SK-N-SH treated with all-trans-retinoic acid at 6 μM for 48 hours (cell line): ENCODE data around the gene GVQW3.

ENCODE experiments used
- ATAC-seq: fragments of 200-7000 bp; cut with Tn5 transposase; 3 replicates; pipeline ENCODE4 v1.9.1; 2020; ENCODE audit warnings: mild to moderate bottlenecking, moderate library complexity
- BACH2 ChIP-seq: fragments of 250-450 bp; sonication (Bioruptor Pico); IDR thresholded peaks from 2 replicates; pipeline ENCODE4 v1.9.0; 2021; ENCODE audit warnings: mild to moderate bottlenecking, borderline replicate concordance
- CSDC2 ChIP-seq: fragments of 250-450 bp; sonication (Bioruptor Pico); IDR thresholded peaks from 2 replicates; pipeline ENCODE4 v1.5.0; 2020; ENCODE audit warnings: mild to moderate bottlenecking, moderate library complexity
- CSRNP3 ChIP-seq: fragments of 250-450 bp; sonication (Bioruptor Pico); IDR thresholded peaks from 2 replicates; pipeline ENCODE4 v1.5.1; 2021; ENCODE audit warnings: mild to moderate bottlenecking, moderate library complexity
- ESRRG ChIP-seq: fragments of 250-450 bp; sonication (Bioruptor Pico); IDR thresholded peaks from 2 replicates; pipeline ENCODE4 v1.6.1; 2021; ENCODE audit warnings: mild to moderate bottlenecking
- GLIS3 ChIP-seq: fragments of 250-450 bp; sonication (Bioruptor Pico); IDR thresholded peaks from 2 replicates; pipeline ENCODE4 v1.5.0; 2020; ENCODE audit warnings: mild to moderate bottlenecking, moderate library complexity
- ISL1 ChIP-seq: fragments of 250-450 bp; sonication (Bioruptor Pico); IDR thresholded peaks from 2 replicates; pipeline ENCODE4 v2.1.2; 2022; ENCODE audit warnings: mild to moderate bottlenecking, moderate library complexity
- OSR1 ChIP-seq: fragments of 250-450 bp; sonication (Bioruptor Pico); IDR thresholded peaks from 2 replicates; pipeline ENCODE4 v1.8.0; 2022; ENCODE audit warnings: moderate library complexity, mild to moderate bottlenecking, inconsistent platforms
- POU6F1 ChIP-seq: fragments of 250-450 bp; sonication (Bioruptor Pico); IDR thresholded peaks from 2 replicates; pipeline ENCODE4 v1.8.0; 2021; ENCODE audit warnings: low read depth, mild to moderate bottlenecking, moderate library complexity, borderline replicate concordance
- PPARA ChIP-seq: fragments of 250-450 bp; sonication (Bioruptor Pico); IDR thresholded peaks from 2 replicates; pipeline ENCODE4 v1.5.0; 2020; ENCODE audit warnings: mild to moderate bottlenecking, borderline replicate concordance
- RARB ChIP-seq: fragments of 250-450 bp; sonication (Bioruptor Pico); IDR thresholded peaks from 2 replicates; pipeline ENCODE4 v1.8.0; 2021; ENCODE audit warnings: mild to moderate bottlenecking, moderate library complexity
- SNAI2 ChIP-seq: fragments of 250-450 bp; sonication (Bioruptor Pico); IDR thresholded peaks from 2 replicates; pipeline ENCODE4 v1.5.0; 2020; ENCODE audit warnings: mild to moderate bottlenecking, moderate library complexity
- TCF4 ChIP-seq: fragments of 250-450 bp; sonication (Bioruptor Pico); IDR thresholded peaks from 2 replicates; pipeline ENCODE4 v1.8.0; 2021; ENCODE audit warnings: mild to moderate bottlenecking, moderate library complexity, borderline replicate concordance
- TOX ChIP-seq: fragments of 250-450 bp; sonication (Bioruptor Pico); IDR thresholded peaks from 2 replicates; pipeline ENCODE4 v1.8.0; 2021; ENCODE audit warnings: mild to moderate bottlenecking, moderate library complexity, borderline replicate concordance
- TSHZ2 ChIP-seq: fragments of 250-450 bp; sonication (Bioruptor Pico); IDR thresholded peaks from 2 replicates; pipeline ENCODE4 v1.5.0; 2020; ENCODE audit warnings: mild to moderate bottlenecking, moderate library complexity
- ZC3H10 ChIP-seq: fragments of 250-450 bp; sonication (Bioruptor Pico); IDR thresholded peaks from 2 replicates; pipeline ENCODE4 v1.5.1; 2021; ENCODE audit warnings: mild to moderate bottlenecking, moderate library complexity
- ZFP3 ChIP-seq: fragments of 250-450 bp; sonication (Bioruptor Pico); IDR thresholded peaks from 2 replicates; pipeline ENCODE4 v1.5.0; 2020; ENCODE audit warnings: mild to moderate bottlenecking, moderate library complexity
- ZFP30 ChIP-seq: fragments of 450-650 bp; formaldehyde crosslinking; IDR thresholded peaks from 2 replicates; pipeline ENCODE4 v1.5.0; 2022; ENCODE audit warnings: mild to moderate bottlenecking, moderate library complexity
- ZNF565 ChIP-seq: fragments of 450-650 bp; formaldehyde crosslinking; conservative IDR thresholded peaks from 2 replicates; pipeline ENCODE4 v1.5.0; 2020; ENCODE audit warnings: low read depth, mild to moderate bottlenecking, moderate library complexity
- ZNF70 ChIP-seq: fragments of 450-650 bp; formaldehyde crosslinking; IDR thresholded peaks from 2 replicates; pipeline ENCODE4 v1.5.0; 2020; ENCODE audit warnings: mild to moderate bottlenecking, moderate library complexity
- ZNF8 ChIP-seq: fragments of 450-650 bp; formaldehyde crosslinking; IDR thresholded peaks from 2 replicates; pipeline ENCODE4 v1.5.0; 2020; ENCODE audit warnings: mild to moderate bottlenecking, moderate library complexity
- TF ChIP-seq, protein P1 (sequence below): fragments of 250-450 bp; sonication (Bioruptor Pico); IDR thresholded peaks from 2 replicates; pipeline ENCODE4 v1.5.1; 2020; ENCODE audit warnings: low read depth, mild to moderate bottlenecking, moderate library complexity

Gene GVQW3

DNA sequence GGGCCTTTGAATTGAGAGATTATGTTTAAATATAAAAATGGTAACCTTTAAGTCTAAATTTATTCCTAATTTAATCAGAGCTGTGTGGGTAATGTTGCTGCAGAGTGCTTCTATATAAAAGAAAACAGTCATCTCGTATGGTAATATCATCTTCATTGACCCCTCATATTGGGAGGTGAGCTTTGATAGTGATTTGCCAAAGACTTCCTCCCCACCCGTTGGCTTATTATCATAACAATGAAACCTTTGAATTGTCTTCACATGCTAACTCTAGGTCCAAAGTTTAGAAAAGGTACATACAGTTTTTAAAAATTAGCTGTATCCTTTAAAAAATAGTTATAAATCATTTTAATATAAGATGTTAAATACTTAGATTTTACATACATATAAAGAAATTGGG is 67.4 kb downstream of the GVQW3 start:
- TF ChIP-seq ZNF70 (CRISPR knock-in tag) (no peak), OSR1 (no peak), BACH2 (no peak), RARB (CRISPR knock-in tag) (no peak), TOX (CRISPR knock-in tag) (no peak), CSDC2 (CRISPR knock-in tag) (no peak), POU6F1 (CRISPR knock-in tag) (no peak), ZNF8 (CRISPR knock-in tag) (no peak), TSHZ2 (CRISPR knock-in tag) (no peak), ZC3H10 (CRISPR knock-in tag) (no peak), CSRNP3 (no peak), ESRRG (no peak), ISL1 (no peak), ZNF565 (CRISPR knock-in tag) (no peak), PPARA (CRISPR knock-in tag) (no peak), SNAI2 (CRISPR knock-in tag) (no peak), ZFP30 (CRISPR knock-in tag) (no peak)
- TF ChIP-seq, protein P1, sequence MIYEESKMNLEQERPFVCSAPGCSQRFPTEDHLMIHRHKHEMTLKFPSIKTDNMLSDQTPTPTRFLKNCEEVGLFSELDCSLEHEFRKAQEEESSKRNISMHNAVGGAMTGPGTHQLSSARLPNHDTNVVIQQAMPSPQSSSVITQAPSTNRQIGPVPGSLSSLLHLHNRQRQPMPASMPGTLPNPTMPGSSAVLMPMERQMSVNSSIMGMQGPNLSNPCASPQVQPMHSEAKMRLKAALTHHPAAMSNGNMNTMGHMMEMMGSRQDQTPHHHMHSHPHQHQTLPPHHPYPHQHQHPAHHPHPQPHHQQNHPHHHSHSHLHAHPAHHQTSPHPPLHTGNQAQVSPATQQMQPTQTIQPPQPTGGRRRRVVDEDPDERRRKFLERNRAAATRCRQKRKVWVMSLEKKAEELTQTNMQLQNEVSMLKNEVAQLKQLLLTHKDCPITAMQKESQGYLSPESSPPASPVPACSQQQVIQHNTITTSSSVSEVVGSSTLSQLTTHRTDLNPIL (CRISPR knock-in tag) = no peak
- no peak for ATAC-seq

DNA sequence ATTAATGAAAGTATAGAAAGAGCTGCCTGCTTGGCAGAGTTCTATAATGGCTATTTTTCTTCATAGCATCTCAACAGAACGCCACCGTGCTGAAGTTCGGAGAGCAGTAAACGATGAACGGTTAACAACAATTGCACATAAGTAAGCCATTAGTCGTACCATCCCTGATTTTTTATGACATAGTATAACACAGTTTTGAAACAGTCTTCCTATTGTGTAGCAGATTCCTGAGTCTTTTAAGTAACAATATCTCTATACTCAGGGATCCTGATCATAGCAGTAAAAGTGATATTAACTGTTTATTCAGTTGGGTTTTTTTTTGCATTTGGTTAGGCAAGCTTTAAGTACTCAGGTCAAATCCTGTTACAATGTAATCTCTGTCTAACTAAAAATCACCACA is 72.1 kb downstream of the GVQW3 start:
- no peak for ATAC-seq
- no peak for TF ChIP-seq ZNF70 (CRISPR knock-in tag)
- TF ChIP-seq, protein P1 (CRISPR knock-in tag) = no peak
- TF ChIP-seq ISL1 = no peak
- no peak for TF ChIP-seq CSRNP3
- no peak for TF ChIP-seq POU6F1 (CRISPR knock-in tag)
- TF ChIP-seq RARB (CRISPR knock-in tag) = no peak
- no peak for TF ChIP-seq BACH2
- TF ChIP-seq TSHZ2 (CRISPR knock-in tag) = no peak
- TF ChIP-seq ZFP30 (CRISPR knock-in tag) = no peak
- no peak for TF ChIP-seq ZFP3 (CRISPR knock-in tag)
- TF ChIP-seq ESRRG = no peak
- TF ChIP-seq CSDC2 (CRISPR knock-in tag) = no peak
- TF ChIP-seq SNAI2 (CRISPR knock-in tag) = no peak
- TF ChIP-seq TCF4 (CRISPR knock-in tag) = no peak
- TF ChIP-seq TOX (CRISPR knock-in tag) = no peak
- TF ChIP-seq GLIS3 (CRISPR knock-in tag) = no peak
